Naive thymus-derived CD4-positive, alpha-beta T cell (primary cell): ENCODE measurements around the gene EMILIN2. TPM values are rescaled to one million over a fixed set of nuclear protein-coding genes. Genes with fewer than 3 reads are reported as not detected.

Experiments
- ATAC-seq: fragments of 150-1000 bp; cut with Tn5 transposase; 2 replicates; pipeline ENCODE4 v1.10.0; 2021; ENCODE audit warnings: mild to moderate bottlenecking, moderate library complexity
- CTCF ChIA-PET: fragments of 350-600 bp; sonication (Branson Sonifier 250); formaldehyde crosslinking; loops from one replicate; lab custom pipeline; 2021; ENCODE audit warnings: antibody characterized with exemption; lab: Charles Lee
- POLR2A ChIA-PET: fragments of 350-600 bp; sonication (Branson Sonifier 250); formaldehyde crosslinking; loops from one replicate; lab custom pipeline; 2021; ENCODE audit warnings: antibody characterized with exemption, inconsistent platforms; lab: Charles Lee
- DNase-seq, 9 donors: peaks; one replicate each; pipeline versions ENCODE4 v3.0.0 to v3.0.0-alpha.2; 2020 to 2022; ENCODE audit warnings: mixed read lengths in 1 of 9
- H3K27ac ChIP-seq: one replicate; pipeline ENCODE4 v1.7.0; 2013; ENCODE audit warnings: mild to moderate bottlenecking, low read depth, low read length, moderate library complexity
- H3K27me3 ChIP-seq, 2 donors: one replicate each; pipeline ENCODE4 v1.7.0; 2013; ENCODE audit warnings: low read length in 2 of 2, mild to moderate bottlenecking in 2 of 2, moderate library complexity in 2 of 2; ENCODE audit not compliant: control insufficient read depth in 2 of 2, insufficient read depth in 2 of 2
- H3K36me3 ChIP-seq, 3 experiments: 1 replicate in 2 of 3; 2 replicates in 1 of 3; pipeline ENCODE4 v1.7.0; 2013; ENCODE audit warnings: low read length in 3 of 3, mild to moderate bottlenecking in 3 of 3, moderate library complexity in 1 of 3; ENCODE audit not compliant: insufficient read depth in 3 of 3, control insufficient read depth in 2 of 3
- H3K4me1 ChIP-seq, 2 donors: one replicate each; pipeline ENCODE4 v1.7.0; 2013; ENCODE audit warnings: low read length in 2 of 2, mild to moderate bottlenecking in 2 of 2, moderate library complexity in 1 of 2; ENCODE audit not compliant: control insufficient read depth in 2 of 2, insufficient read depth in 2 of 2
- H3K4me3 ChIP-seq: 2 replicates; pipeline ENCODE4 v1.7.0; 2013; ENCODE audit warnings: mild to moderate bottlenecking, low read length
- H3K9me3 ChIP-seq, 3 experiments: 1 replicate in 2 of 3; 2 replicates in 1 of 3; pipeline ENCODE4 v1.7.0; 2013; ENCODE audit warnings: low read length in 3 of 3; ENCODE audit not compliant: control insufficient read depth in 2 of 3
- H3K27ac Mint-ChIP-seq, 9 donors: one replicate each; pipeline ENCODE4 v1.8.0; 2020 to 2022; ENCODE audit warnings: mixed read lengths in 9 of 9, mild to moderate bottlenecking in 8 of 9, moderate library complexity in 5 of 9, inconsistent platforms in 2 of 9
- H3K27me3 Mint-ChIP-seq, 5 donors: one replicate each; pipeline ENCODE4 v1.8.0; 2021 to 2022; ENCODE audit warnings: mixed read lengths in 5 of 5, mild to moderate bottlenecking in 1 of 5
- H3K36me3 Mint-ChIP-seq, 5 donors: one replicate each; pipeline ENCODE4 v1.8.0; 2020 to 2022; ENCODE audit warnings: mixed read lengths in 5 of 5, mild to moderate bottlenecking in 3 of 5, inconsistent platforms in 1 of 5
- H3K4me1 Mint-ChIP-seq, 7 donors: one replicate each; pipeline ENCODE4 v1.8.0; 2020 to 2022; ENCODE audit warnings: mixed read lengths in 7 of 7, mild to moderate bottlenecking in 3 of 7, inconsistent platforms in 1 of 7
- H3K4me3 Mint-ChIP-seq, 10 donors: one replicate each; pipeline ENCODE4 v1.8.0; 2020 to 2022; ENCODE audit warnings: mild to moderate bottlenecking in 10 of 10, mixed read lengths in 10 of 10, moderate library complexity in 6 of 10, inconsistent platforms in 2 of 10
- H3K9me3 Mint-ChIP-seq, 11 donors: one replicate each; pipeline ENCODE4 v1.8.0; 2020 to 2022; ENCODE audit warnings: mixed read lengths in 11 of 11, mild to moderate bottlenecking in 4 of 11, inconsistent platforms in 1 of 11, moderate library complexity in 1 of 11
- intact Hi-C, 2 donors: fragments of 100-400 bp; cut with micrococcal nuclease; formaldehyde crosslinking; loops; one replicate each; pipeline ENCODE4 v1.15.1; 2023
- polyA plus RNA-seq, 2 donors: library from polyadenylated mRNA; unstranded; fragments of 300-500 nt; fragmentation: Illumina TruSeq; gene quantifications; one replicate each; pipeline ENCODE4 v1.2.3, GENCODE V29; 2021
- total RNA-seq, 6 experiments: library from RNA in 5 of 6; stranded (reverse) in 5 of 6; gene quantifications; 1 replicate in 5 of 6; 2 replicates in 1 of 6; pipeline ENCODE4 v1.2.3 and lab custom pipeline; 2021 to 2026

The EMILIN2 gene
- total and polyA plus RNA-seq, 7 experiments from 2014 or later: 2.9 to 51.1 (median 7.7) TPM

GRCh38 chr18:2883076-2883735 lies 36.4 kb downstream of the EMILIN2 start:
- Histone ChIP-seq H3K4me3 (peak overlapping the region; percentile 24), H3K9me3 (no peaks in the 10 kb centered on the region), H3K27me3 (no peaks in the 10 kb centered on the region), H3K27ac (peak overlapping the region; percentile 46), H3K4me1 (peaks cover 25 to 31% of the 10 kb centered on the region in 2 donors), H3K36me3 (no peaks in the 10 kb centered on the region)
- peak in 7 of 9 donors; percentile 37 to 58 (median 48) for DNase-seq
- Mint-ChIP-seq H3K9me3 (peaks cover 6 to 18% (median 13%) of the 10 kb centered on the region in 11 donors), H3K4me3 (peak overlapping the region; percentile 68 to 85 (median 76)), H3K27me3 (peaks cover 0 to 2% (median 0%) of the 10 kb centered on the region in 5 donors), H3K4me1 (peaks cover 27 to 53% (median 43%) of the 10 kb centered on the region in 7 donors), H3K36me3 (peaks cover 8 to 22% (median 14%) of the 10 kb centered on the region in 5 donors), H3K27ac (peak overlapping the region; percentile 86 to 96 (median 94))
- intact Hi-C loops: loop anchor here (1.0 to 2.0 kb wide), 2 partner anchors 24 kb away; no protein-coding TSS in a partner anchor
- ChIA-PET CTCF (interaction anchor here (1.4 kb wide), 1 partner anchor 102 kb away, joined by 3 read pairs; no protein-coding TSS in a partner anchor), POLR2A (interaction anchor here (0.5 to 1.4 kb wide), 5 partner anchors 13 to 312 kb away, joined by 3 to 5 read pairs (median 3); partner anchors contain the start of genes METTL4 and NDC80)
- peak; percentile 83 for ATAC-seq

GRCh38 chr18:2884706-2885285 lies 38.0 kb downstream of the EMILIN2 start:
- Histone ChIP-seq H3K36me3 (no peaks in the 10 kb centered on the region), H3K9me3 (no peaks in the 10 kb centered on the region), H3K4me3 (no peak overlapping the region), H3K4me1 (peaks cover 25 to 33% of the 10 kb centered on the region in 2 donors), H3K27ac (no peak overlapping the region), H3K27me3 (no peaks in the 10 kb centered on the region)
- Mint-ChIP-seq H3K9me3 (peaks cover 6 to 18% (median 14%) of the 10 kb centered on the region in 11 donors), H3K4me1 (peaks cover 34 to 63% (median 53%) of the 10 kb centered on the region in 7 donors), H3K27ac (peak overlapping the region in 7 of 9 donors; percentile 3 to 96 (median 41)), H3K4me3 (peak overlapping the region in 3 of 10 donors; percentile 15 to 25 (median 16)), H3K36me3 (peaks cover 8 to 25% (median 14%) of the 10 kb centered on the region in 5 donors), H3K27me3 (no peaks in the 10 kb centered on the region)
- POLR2A ChIA-PET: interaction anchor here (0.9 to 1.4 kb wide), 3 partner anchors 8 to 22 kb away, joined by 3 to 5 read pairs (median 4); no protein-coding TSS in a partner anchor
- DNase-seq: no peak
- intact Hi-C loops: no loop called here
- CTCF ChIA-PET: no interaction called here
- no peak for ATAC-seq

GRCh38 chr18:2887470-2887869 lies 40.7 kb downstream of the EMILIN2 start:
- H3K9me3 ChIP-seq: no peaks in the 10 kb centered on the region
- ChIA-PET POLR2A (interaction anchor here (0.8 kb wide), 1 partner anchor 10 kb away, joined by 4 read pairs; no protein-coding TSS in a partner anchor), CTCF (interaction anchor here (1.1 kb wide), 1 partner anchor 98 kb away, joined by 3 read pairs; no protein-coding TSS in a partner anchor)
- intact Hi-C loops: no loop called here
- no peak overlapping the region for H3K27ac ChIP-seq
- Mint-ChIP-seq H3K27ac (peak overlapping the region in 4 of 9 donors; percentile 11 to 74 (median 38)), H3K36me3 (peaks cover 8 to 43% (median 14%) of the 10 kb centered on the region in 5 donors), H3K9me3 (peaks cover 10 to 18% (median 14%) of the 10 kb centered on the region in 11 donors), H3K4me1 (peaks cover 46 to 71% (median 65%) of the 10 kb centered on the region in 7 donors), H3K27me3 (no peaks in the 10 kb centered on the region), H3K4me3 (no peak overlapping the region)
- H3K27me3 ChIP-seq: no peaks in the 10 kb centered on the region
- H3K36me3 ChIP-seq: no peaks in the 10 kb centered on the region
- no peak overlapping the region for H3K4me3 ChIP-seq
- ATAC-seq (no peak), DNase-seq (no peak)
- peaks cover 35 to 51% of the 10 kb centered on the region in 2 donors for H3K4me1 ChIP-seq

GRCh38 chr18:2889761-2890192 lies 43.0 kb downstream of the EMILIN2 start:
- no peaks in the 10 kb centered on the region for H3K36me3 ChIP-seq
- Mint-ChIP-seq H3K27ac (peak overlapping the region; percentile 31 to 88 (median 75)), H3K36me3 (peaks cover 8 to 41% (median 14%) of the 10 kb centered on the region in 5 donors), H3K27me3 (no peaks in the 10 kb centered on the region), H3K9me3 (peaks cover 10 to 19% (median 14%) of the 10 kb centered on the region in 11 donors), H3K4me3 (peak overlapping the region in 8 of 10 donors; percentile 11 to 86 (median 72)), H3K4me1 (peaks cover 39 to 65% (median 59%) of the 10 kb centered on the region in 7 donors)
- CTCF ChIA-PET: no interaction called here
- POLR2A ChIA-PET: interaction anchor here (0.5 kb wide), 1 partner anchor 38 kb away, joined by 6 read pairs; no protein-coding TSS in a partner anchor
- intact Hi-C loops: loop anchor here (5.0 kb wide), 1 partner anchor 42 kb away; the partner anchor contains the start of gene EMILIN2 (in 2 of the 2)
- no peak overlapping the region for H3K27ac ChIP-seq
- DNase-seq (peak in 5 of 9 donors; percentile 37 to 56 (median 39)), ATAC-seq (peak; percentile 85)
- no peaks in the 10 kb centered on the region for H3K9me3 ChIP-seq
- H3K27me3 ChIP-seq: no peaks in the 10 kb centered on the region
- peaks cover 19 to 29% of the 10 kb centered on the region in 2 donors for H3K4me1 ChIP-seq
- H3K4me3 ChIP-seq: no peak overlapping the region

GRCh38 chr18:2890606-2891005 lies 43.8 kb downstream of the EMILIN2 start:
- Mint-ChIP-seq H3K4me1 (peaks cover 43 to 67% (median 61%) of the 10 kb centered on the region in 7 donors), H3K27ac (peak overlapping the region; percentile 31 to 88 (median 75)), H3K4me3 (peak overlapping the region; percentile 6 to 86 (median 70)), H3K27me3 (no peaks in the 10 kb centered on the region), H3K36me3 (peaks cover 8 to 42% (median 14%) of the 10 kb centered on the region in 5 donors), H3K9me3 (peaks cover 10 to 25% (median 14%) of the 10 kb centered on the region in 11 donors)
- intact Hi-C loops: loop anchor here (1.0 to 5.0 kb wide), 2 partner anchors 16 to 43 kb away; partner anchors contain the start of gene EMILIN2 (in 2 of the 2)
- no peaks in the 10 kb centered on the region for H3K27me3 ChIP-seq
- ChIA-PET CTCF (no interaction called here), POLR2A (interaction anchor here (0.6 to 0.9 kb wide), 2 partner anchors 17 to 217 kb away, joined by 3 to 5 read pairs; no protein-coding TSS in a partner anchor)
- H3K27ac ChIP-seq: no peak overlapping the region
- ATAC-seq (no peak), DNase-seq (no peak)
- no peaks in the 10 kb centered on the region for H3K36me3 ChIP-seq
- H3K4me3 ChIP-seq: no peak overlapping the region
- peaks cover 19 to 27% of the 10 kb centered on the region in 2 donors for H3K4me1 ChIP-seq
- H3K9me3 ChIP-seq: no peaks in the 10 kb centered on the region
